Activated CD4-positive, alpha-beta T cell treated with anti-CD3 and anti-CD28 coated beads, Interleukin-2, amount 50 U/mL, for 48 hours (primary cell): Measurements from ENCODE around the gene AGBL1.

Experiments
- DNase-seq, 2 experiments: peaks; one replicate each; pipeline ENCODE4 v3.0.0-alpha.2; 2020

Gene AGBL1

GRCh38 chr15:86608461-86609205 is 529.0 kb downstream of the AGBL1 start:
- no peak for DNase-seq

GRCh38 chr15:86609275-86609674 is 529.6 kb downstream of the AGBL1 start:
- no peak for DNase-seq

GRCh38 chr15:86610038-86610437 is 530.4 kb downstream of the AGBL1 start:
- no peak for DNase-seq

GRCh38 chr15:86611417-86612040 is 531.9 kb downstream of the AGBL1 start:
- no peak for DNase-seq

GRCh38 chr15:86615411-86615810 is 535.7 kb downstream of the AGBL1 start:
- no peak for DNase-seq

- no peak for DNase-seq
Observed at GRCh38 chr15:86615816-86616215, 536.1 kb downstream of the AGBL1 start.

GRCh38 chr15:86616771-86617170 is 537.1 kb downstream of the AGBL1 start:
- no peak for DNase-seq

GRCh38 chr15:86620157-86620556 is 540.5 kb downstream of the AGBL1 start:
- DNase-seq, result no peak

GRCh38 chr15:86620641-86621349 is 541.1 kb downstream of the AGBL1 start:
- no peak for DNase-seq

GRCh38 chr15:86623236-86623635 is 543.6 kb downstream of the AGBL1 start:
- no peak for DNase-seq

GRCh38 chr15:86624261-86625036 is 544.8 kb downstream of the AGBL1 start:
- peak; percentile 84 to 90 for DNase-seq

- DNase-seq, result no peak
Observed at GRCh38 chr15:86629409-86630356, 550.0 kb downstream of the AGBL1 start.

GRCh38 chr15:86630946-86631345 is 551.3 kb downstream of the AGBL1 start:
- DNase-seq, result no peak

GRCh38 chr15:86634146-86634545 is 554.5 kb downstream of the AGBL1 start:
- DNase-seq, result no peak

GRCh38 chr15:86634992-86635638 is 555.4 kb downstream of the AGBL1 start:
- DNase-seq, result no peak

GRCh38 chr15:86644339-86644738 is 564.7 kb downstream of the AGBL1 start:
- DNase-seq, result no peak

- no peak for DNase-seq
Observed at GRCh38 chr15:86645925-86646500, 566.3 kb downstream of the AGBL1 start.

GRCh38 chr15:86647810-86648440 is 568.3 kb downstream of the AGBL1 start:
- DNase-seq, result peak in 1 of 2 experiments; percentile 27

- no peak for DNase-seq
Observed at GRCh38 chr15:86649277-86649676, 569.6 kb downstream of the AGBL1 start.

GRCh38 chr15:86650094-86650493 is 570.4 kb downstream of the AGBL1 start:
- no peak for DNase-seq
